ENCODE measurements around the gene BMP8A.

Gene BMP8A

GRCh38 chr1:39539252-39539790 lies 47.9 kb downstream of the BMP8A start:
- peak; percentile 62 for DNase-seq
- Mint-ChIP-seq H3K4me3 (no peak overlapping the region), H3K27ac (peak overlapping the region; percentile 78), H3K9me3 (no peaks in the 10 kb centered on the region), H3K36me3 (peaks cover 17% of the 10 kb centered on the region), H3K4me1 (no peaks in the 10 kb centered on the region), H3K27me3 (no peaks in the 10 kb centered on the region)
- CTCF ChIA-PET, result interaction anchor here (0.6 to 5.2 kb wide), 16 partner anchors 13 to 442 kb away, joined by 3 to 30 read pairs (median 3); no protein-coding TSS in a partner anchor

- Mint-ChIP-seq H3K27me3 (no peaks in the 10 kb centered on the region), H3K9me3 (no peaks in the 10 kb centered on the region), H3K36me3 (peaks cover 21% of the 10 kb centered on the region), H3K27ac (no peak overlapping the region), H3K4me1 (no peaks in the 10 kb centered on the region), H3K4me3 (no peak overlapping the region)
- no peak for DNase-seq
- CTCF ChIA-PET, result interaction anchor here (0.8 to 5.2 kb wide), 5 partner anchors 10 to 442 kb away, joined by 3 to 30 read pairs (median 3); no protein-coding TSS in a partner anchor
These were observed 49.1 kb downstream of the BMP8A start for GRCh38 chr1:39540504-39541031.

GRCh38 chr1:39542924-39543323 lies 51.5 kb downstream of the BMP8A start:
- H3K27ac Mint-ChIP-seq, result no peak overlapping the region
- no peak for DNase-seq
- CTCF ChIA-PET, result interaction anchor here (1.2 to 1.4 kb wide), 2 partner anchors 14 to 444 kb away, joined by 3 read pairs; no protein-coding TSS in a partner anchor
- no peaks in the 10 kb centered on the region for H3K4me1 Mint-ChIP-seq
- no peaks in the 10 kb centered on the region for H3K27me3 Mint-ChIP-seq
- H3K9me3 Mint-ChIP-seq, result no peaks in the 10 kb centered on the region
- H3K36me3 Mint-ChIP-seq, result peaks cover 26% of the 10 kb centered on the region
- no peak overlapping the region for H3K4me3 Mint-ChIP-seq

- no peak overlapping the region for H3K4me3 Mint-ChIP-seq
- no peak overlapping the region for H3K27ac Mint-ChIP-seq
- H3K4me1 Mint-ChIP-seq, result no peaks in the 10 kb centered on the region
- no peaks in the 10 kb centered on the region for H3K9me3 Mint-ChIP-seq
- no peaks in the 10 kb centered on the region for H3K27me3 Mint-ChIP-seq
- H3K36me3 Mint-ChIP-seq, result peaks cover 22% of the 10 kb centered on the region
- DNase-seq, result no peak
- CTCF ChIA-PET, result interaction anchor here (1.4 to 1.6 kb wide), 2 partner anchors 62 to 446 kb away, joined by 3 to 5 read pairs; no protein-coding TSS in a partner anchor
These were observed 52.9 kb downstream of the BMP8A start for GRCh38 chr1:39544327-39544726.

GRCh38 chr1:39545531-39545930 lies 54.1 kb downstream of the BMP8A start:
- Mint-ChIP-seq H3K4me3 (no peak overlapping the region), H3K36me3 (peaks cover 19% of the 10 kb centered on the region)
- CTCF ChIA-PET, result interaction anchor here (0.6 to 1.6 kb wide), 2 partner anchors 61 to 174 kb away, joined by 3 to 5 read pairs; no protein-coding TSS in a partner anchor

GRCh38 chr1:39554277-39554676 lies 62.8 kb downstream of the BMP8A start:
- H3K4me3 Mint-ChIP-seq, result no peak overlapping the region
- DNase-seq, result no peak
- no peak overlapping the region for H3K27ac Mint-ChIP-seq
- no peaks in the 10 kb centered on the region for H3K27me3 Mint-ChIP-seq
- H3K9me3 Mint-ChIP-seq, result no peaks in the 10 kb centered on the region
- CTCF ChIA-PET, result no interaction called here
- H3K4me1 Mint-ChIP-seq, result peaks cover 11% of the 10 kb centered on the region
- peaks cover 14% of the 10 kb centered on the region for H3K36me3 Mint-ChIP-seq

More at GRCh38 chr1:39545531-39545930, 54.1 kb downstream of the BMP8A start:
- H3K27ac Mint-ChIP-seq, result no peak overlapping the region
- H3K9me3 Mint-ChIP-seq, result no peaks in the 10 kb centered on the region
- H3K4me1 Mint-ChIP-seq, result no peaks in the 10 kb centered on the region
- no peak for DNase-seq
- no peaks in the 10 kb centered on the region for H3K27me3 Mint-ChIP-seq

DNA sequence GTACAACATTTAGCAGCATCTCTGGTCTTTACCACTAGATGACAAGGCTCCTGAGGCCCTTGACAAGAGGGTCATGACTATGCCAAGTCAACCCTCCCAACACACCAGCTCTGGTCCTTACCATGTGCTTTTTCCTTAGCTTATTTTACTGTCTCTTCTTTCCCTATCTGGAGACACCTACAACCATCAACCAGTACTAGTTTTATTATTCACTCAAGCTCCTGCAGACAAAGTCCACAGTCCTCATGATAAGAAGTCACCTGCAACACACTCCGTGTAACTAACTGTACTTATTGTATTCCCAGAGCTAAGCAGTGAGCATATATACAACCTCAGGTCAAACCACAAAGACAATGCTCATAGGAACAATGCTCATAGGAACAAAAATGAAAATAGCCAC lies 69.8 kb downstream of the BMP8A start:
- no peak overlapping the region for H3K27ac Mint-ChIP-seq
- no peaks in the 10 kb centered on the region for H3K9me3 Mint-ChIP-seq
- DNase-seq, result no peak
- H3K27me3 Mint-ChIP-seq, result no peaks in the 10 kb centered on the region
- H3K4me1 Mint-ChIP-seq, result peaks cover 25% of the 10 kb centered on the region
- H3K36me3 Mint-ChIP-seq, result peaks cover 70% of the 10 kb centered on the region
- H3K4me3 Mint-ChIP-seq, result no peak overlapping the region
- CTCF ChIA-PET, result interaction anchor here (0.7 to 1.3 kb wide), 2 partner anchors 14 to 457 kb away, joined by 3 to 4 read pairs; no protein-coding TSS in a partner anchor

DNA sequence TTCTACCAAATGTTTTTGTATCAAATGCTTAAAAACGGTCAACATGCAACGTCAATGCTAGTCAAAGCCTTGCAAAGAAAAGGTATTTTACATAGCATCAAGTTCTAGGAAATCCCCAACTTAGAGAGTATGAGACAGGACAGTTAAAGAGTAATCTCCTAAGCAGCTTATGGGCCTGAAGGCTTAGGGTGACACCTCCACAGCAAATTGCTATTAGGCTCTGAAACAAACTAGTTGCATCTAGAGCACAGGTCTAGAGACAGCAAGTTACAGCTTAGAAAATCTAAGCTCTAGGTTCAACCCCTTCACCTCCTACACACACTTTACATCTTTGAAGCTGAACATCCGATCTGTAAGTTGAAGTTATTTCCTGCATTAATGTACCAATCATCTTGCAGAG lies 71.5 kb downstream of the BMP8A start:
- no peak overlapping the region for H3K4me3 Mint-ChIP-seq
- H3K36me3 Mint-ChIP-seq, result peaks cover 86% of the 10 kb centered on the region
- H3K9me3 Mint-ChIP-seq, result no peaks in the 10 kb centered on the region
- CTCF ChIA-PET, result no interaction called here
- no peaks in the 10 kb centered on the region for H3K27me3 Mint-ChIP-seq
- peaks cover 22% of the 10 kb centered on the region for H3K4me1 Mint-ChIP-seq
- no peak overlapping the region for H3K27ac Mint-ChIP-seq
- DNase-seq, result no peak

DNA sequence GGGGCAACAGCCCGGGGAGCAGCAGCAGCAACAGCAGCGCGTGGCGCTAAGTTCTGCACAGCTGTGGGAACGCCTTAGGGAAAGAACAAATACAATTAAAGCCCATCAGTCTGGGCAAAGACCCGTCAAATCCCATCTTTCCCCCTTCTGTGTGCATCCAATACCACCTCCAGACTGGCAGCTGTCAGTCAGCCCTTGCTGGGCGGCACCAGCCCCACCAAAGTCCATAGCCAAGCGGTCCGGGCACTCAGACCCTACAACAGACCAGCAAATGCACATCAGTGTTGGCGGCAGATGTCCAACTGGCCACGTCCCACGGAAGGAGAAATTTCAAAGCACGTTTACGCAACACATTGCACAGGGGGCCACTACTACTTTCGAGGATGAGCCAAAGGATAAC lies 72.2 kb downstream of the BMP8A start:
- no peak overlapping the region for H3K27ac Mint-ChIP-seq
- no peak for DNase-seq
- H3K27me3 Mint-ChIP-seq, result no peaks in the 10 kb centered on the region
- CTCF ChIA-PET, result no interaction called here
- H3K9me3 Mint-ChIP-seq, result no peaks in the 10 kb centered on the region
- peaks cover 88% of the 10 kb centered on the region for H3K36me3 Mint-ChIP-seq
- no peak overlapping the region for H3K4me3 Mint-ChIP-seq
- H3K4me1 Mint-ChIP-seq, result peaks cover 16% of the 10 kb centered on the region

GRCh38 chr1:39564340-39564739 lies 72.9 kb downstream of the BMP8A start:
- DNase-seq, result no peak
- H3K4me1 Mint-ChIP-seq, result peaks cover 13% of the 10 kb centered on the region
- peaks cover 88% of the 10 kb centered on the region for H3K36me3 Mint-ChIP-seq
- no peak overlapping the region for H3K27ac Mint-ChIP-seq
- no peaks in the 10 kb centered on the region for H3K9me3 Mint-ChIP-seq
- H3K4me3 Mint-ChIP-seq, result no peak overlapping the region
- no peaks in the 10 kb centered on the region for H3K27me3 Mint-ChIP-seq
- CTCF ChIA-PET, result interaction anchor here (1.3 kb wide), 1 partner anchor 11 kb away, joined by 4 read pairs; no protein-coding TSS in a partner anchor

GRCh38 chr1:39564941-39565340 lies 73.5 kb downstream of the BMP8A start:
- Mint-ChIP-seq H3K4me1 (peaks cover 9% of the 10 kb centered on the region), H3K36me3 (peaks cover 88% of the 10 kb centered on the region), H3K9me3 (no peaks in the 10 kb centered on the region), H3K27ac (no peak overlapping the region), H3K4me3 (no peak overlapping the region), H3K27me3 (no peaks in the 10 kb centered on the region)
- CTCF ChIA-PET, result interaction anchor here (1.3 kb wide), 2 partner anchors 10 to 12 kb away, joined by 4 read pairs; partner anchors contain the start of gene PABPC4
- no peak for DNase-seq

GRCh38 chr1:39566441-39567137 lies 75.2 kb downstream of the BMP8A start:
- Mint-ChIP-seq H3K9me3 (no peaks in the 10 kb centered on the region), H3K4me1 (peaks cover 8% of the 10 kb centered on the region), H3K27ac (no peak overlapping the region), H3K27me3 (no peaks in the 10 kb centered on the region), H3K4me3 (no peak overlapping the region), H3K36me3 (peaks cover 83% of the 10 kb centered on the region)
- no peak for DNase-seq
- CTCF ChIA-PET, result no interaction called here

GRCh38 chr1:39567302-39567701 lies 75.9 kb downstream of the BMP8A start:
- Mint-ChIP-seq H3K9me3 (no peaks in the 10 kb centered on the region), H3K27me3 (no peaks in the 10 kb centered on the region), H3K4me1 (peaks cover 16% of the 10 kb centered on the region), H3K36me3 (peaks cover 84% of the 10 kb centered on the region), H3K4me3 (no peak overlapping the region), H3K27ac (no peak overlapping the region)
- CTCF ChIA-PET, result no interaction called here
- no peak for DNase-seq

- CTCF ChIA-PET, result no interaction called here
- no peak for DNase-seq
- Mint-ChIP-seq H3K9me3 (no peaks in the 10 kb centered on the region), H3K4me3 (no peak overlapping the region), H3K4me1 (peaks cover 25% of the 10 kb centered on the region), H3K27ac (no peak overlapping the region), H3K27me3 (no peaks in the 10 kb centered on the region), H3K36me3 (peaks cover 80% of the 10 kb centered on the region)
These were observed 76.8 kb downstream of the BMP8A start for GRCh38 chr1:39568208-39568607.

DNA sequence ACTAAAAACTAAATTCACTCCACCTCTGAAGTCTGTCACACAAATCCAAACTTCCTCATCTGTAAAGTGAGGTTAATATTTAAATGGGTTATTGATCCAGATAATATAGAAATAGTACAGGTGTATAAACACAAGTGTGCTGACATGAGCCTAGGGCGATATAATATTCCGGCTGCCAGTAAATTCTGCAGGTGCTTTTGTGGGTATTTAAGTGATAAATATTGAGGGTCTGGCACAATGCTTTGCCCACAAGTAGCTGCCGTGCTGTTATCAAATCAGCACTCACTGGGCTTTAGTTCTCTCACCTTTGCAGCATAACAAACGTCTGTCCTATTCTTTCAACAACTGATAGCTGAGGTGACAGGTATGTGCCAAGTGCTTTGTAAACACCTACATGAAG lies 77.6 kb downstream of the BMP8A start:
- no peak for DNase-seq
- Mint-ChIP-seq H3K4me1 (peaks cover 33% of the 10 kb centered on the region), H3K27ac (no peak overlapping the region), H3K9me3 (no peaks in the 10 kb centered on the region), H3K36me3 (peaks cover 78% of the 10 kb centered on the region), H3K4me3 (no peak overlapping the region), H3K27me3 (no peaks in the 10 kb centered on the region)
- CTCF ChIA-PET, result no interaction called here
